K562 (cell line): ENCODE data around the gene FRAT1. TPM values are rescaled to one million over a fixed set of nuclear protein-coding genes. Genes with fewer than 3 reads are reported as not detected.

Experiments used
- ATAC-seq: fragments of 200-7000 bp; cut with Tn5 transposase; 3 replicates; pipeline ENCODE4 v1.9.1; 2020; ENCODE audit warnings: moderate library complexity
- BruUV-seq: library from RNA; stranded (reverse); fragments of 400-500 nt; replicated peaks from 2 replicates; lab custom pipeline; 2021; lab: Mats Ljungman, UMichigan
- CTCF ChIA-PET: fragments of 300-600 bp; formaldehyde crosslinking; extraction: SDS; loops from one replicate; lab custom pipeline; 2021; ENCODE audit warnings: low intra/inter-chr PET ratio; lab: Yijun Ruan, JAX
- POLR2A ChIA-PET: fragments of 300-600, 350-650 bp; sonication (Branson Sonifier 250); formaldehyde crosslinking; extraction: SDS; loops from one replicate; lab custom pipeline; 2021; ENCODE audit warnings: antibody characterized with exemption, inconsistent platforms; lab: Yijun Ruan, JAX
- DNase-seq, 4 experiments: peaks; one replicate each; pipeline versions ENCODE4 v3.0.0 to v3.0.0-alpha.2; 2011 to 2018; ENCODE audit warnings: low spot score in 3 of 4, mixed read lengths in 3 of 4; ENCODE audit errors: extremely low read depth in 1 of 4
- FAIRE-seq: peaks from 2 replicates; lab custom pipeline; 2011; peaks lifted over from hg19 to GRCh38; lab: Jason Lieb, UNC
- H2AFZ ChIP-seq: 2 replicates; pipeline ENCODE4 v1.6.0; 2011; ENCODE audit warnings: low read depth, low read length, control low read depth, inconsistent platforms
- H3K27ac ChIP-seq: fragments of 200-600 bp; 3 replicates; pipeline ENCODE4 v1.8.0; 2011; ENCODE audit warnings: low read depth, mild to moderate bottlenecking, control low read depth, inconsistent platforms, low read length, moderate library complexity, mixed read lengths; ENCODE audit errors: extremely low read depth
- H3K27me3 ChIP-seq, 2 experiments: fragments of 300-600 bp in 1 of 2; 2 replicates in 1 of 2; 3 replicates in 1 of 2; pipeline versions ENCODE4 v1.6.0 to v1.8.0; 2011; ENCODE audit warnings: inconsistent platforms in 2 of 2, low read length in 2 of 2, mild to moderate bottlenecking in 1 of 2, mixed read lengths in 1 of 2, moderate library complexity in 1 of 2; ENCODE audit not compliant: control insufficient read depth in 2 of 2, insufficient read depth in 2 of 2
- H3K36me3 ChIP-seq: fragments of 300-600 bp; 3 replicates; pipeline ENCODE4 v1.8.0; 2011; ENCODE audit warnings: mild to moderate bottlenecking, low read length, inconsistent platforms; ENCODE audit not compliant: control insufficient read depth, insufficient read depth
- H3K4me1 ChIP-seq, 2 experiments: fragments of 200-600 bp in 1 of 2; replicated peaks in 1 of 2; 2 replicates in 1 of 2; 3 replicates in 1 of 2; pipeline versions ENCODE4 v1.5.1 to v1.8.0; 2011; ENCODE audit warnings: inconsistent platforms in 2 of 2, low read length in 2 of 2, mild to moderate bottlenecking in 1 of 2, mixed read lengths in 1 of 2, moderate library complexity in 1 of 2; ENCODE audit not compliant: control insufficient read depth in 2 of 2, insufficient read depth in 2 of 2
- H3K4me2 ChIP-seq: 2 replicates; pipeline ENCODE4 v1.6.1; 2011; ENCODE audit warnings: low read length, control low read depth, inconsistent platforms, mixed read lengths; ENCODE audit not compliant: insufficient read depth
- H3K4me3 ChIP-seq: fragments of 200-600 bp; sonication (generic), shearing (Covaris generic); 2 replicates; pipeline ENCODE4 v1.5.1; 2016; ENCODE audit warnings: control low read depth, inconsistent platforms
- H3K79me2 ChIP-seq: fragments of 200-600 bp; 3 replicates; pipeline ENCODE4 v1.8.0; 2011; ENCODE audit warnings: low read length, inconsistent platforms; ENCODE audit not compliant: control insufficient read depth, insufficient read depth
- H3K9ac ChIP-seq, 2 experiments: 2 replicates each; pipeline versions ENCODE4 v1.6.0 to v1.6.1; 2011; ENCODE audit warnings: low read depth in 2 of 2, low read length in 2 of 2, control low read depth in 1 of 2, inconsistent platforms in 1 of 2, mild to moderate bottlenecking in 1 of 2, mixed read lengths in 1 of 2; ENCODE audit not compliant: insufficient read depth in 1 of 2
- H3K9me1 ChIP-seq: one replicate; pipeline ENCODE4 v1.6.0; 2011; ENCODE audit warnings: inconsistent platforms, mild to moderate bottlenecking, low read length, moderate library complexity; ENCODE audit not compliant: control insufficient read depth, insufficient read depth
- H3K9me3 ChIP-seq: replicated peaks from 2 replicates; pipeline ENCODE4 v1.5.1; 2011; ENCODE audit warnings: low read depth, low read length, inconsistent platforms; ENCODE audit not compliant: control insufficient read depth, insufficient read depth
- H4K20me1 ChIP-seq: replicated peaks from 2 replicates; pipeline ENCODE4 v1.6.1; 2011; ENCODE audit warnings: low read length, inconsistent platforms, mixed read lengths; ENCODE audit not compliant: control insufficient read depth, insufficient read depth
- BCLAF1 ChIP-seq, 2 experiments: fragments of 450-650 bp in 1 of 2; IDR thresholded peaks; 2 replicates each; pipeline ENCODE4 v1.6.1; 2011 to 2017; ENCODE audit warnings: low read depth in 2 of 2, antibody characterized with exemption in 1 of 2, borderline replicate concordance in 1 of 2, low read length in 1 of 2, mild to moderate bottlenecking in 1 of 2, mixed read lengths in 1 of 2; ENCODE audit not compliant: control insufficient read depth in 1 of 2
- CBFA2T3 ChIP-seq: fragments of 450-650 bp; IDR thresholded peaks from 2 replicates; pipeline ENCODE4 v1.6.1; 2017
- DPF2 ChIP-seq: fragments of 450-650 bp; IDR thresholded peaks from 2 replicates; pipeline ENCODE4 v1.6.1; 2016
- EGR1 ChIP-seq: fragments of 450-650 bp; conservative IDR thresholded peaks from 2 replicates; pipeline ENCODE4 v1.6.1; 2017; ENCODE audit warnings: mild to moderate bottlenecking
- HIVEP1 ChIP-seq: fragments of 250-450 bp; sonication (Bioruptor Pico); IDR thresholded peaks from 2 replicates; pipeline ENCODE4 v1.4.0; 2020; ENCODE audit warnings: mild to moderate bottlenecking
- MITF ChIP-seq: IDR thresholded peaks from 2 replicates; pipeline ENCODE4 v1.6.1; 2014; ENCODE audit warnings: antibody characterized with exemption
- NCOR1 ChIP-seq: fragments of 450-650 bp; IDR thresholded peaks from 2 replicates; pipeline ENCODE4 v1.6.1; 2016; ENCODE audit warnings: mild to moderate bottlenecking, moderate library complexity
- NR1H2 ChIP-seq: sonication (generic); formaldehyde crosslinking; IDR thresholded peaks from 2 replicates; pipeline ENCODE4 v1.4.0; 2020; ENCODE audit warnings: mild to moderate bottlenecking, missing genetic modification reagents
- YY1 ChIP-seq, 3 experiments: IDR thresholded peaks; 2 replicates each; pipeline ENCODE4 v1.6.1; 2011; ENCODE audit warnings: low read length in 2 of 3, mild to moderate bottlenecking in 2 of 3, moderate library complexity in 2 of 3, borderline replicate concordance in 1 of 3, control low read depth in 1 of 3, low read depth in 1 of 3; ENCODE audit not compliant: insufficient read depth in 3 of 3, insufficient replicate concordance in 2 of 3, control insufficient read depth in 1 of 3, insufficient read length in 1 of 3; ENCODE audit errors: extremely low read depth in 1 of 3
- WGBS: fragments of 100-300 bp; shearing (Covaris generic); methylation state at CpG from one replicate; pipeline ENCODE4 v1.1.6; 2016; ENCODE audit warnings: low coverage, mixed read lengths; ENCODE audit not compliant: insufficient coverage; ENCODE audit errors: missing lambda C conversion rate; 5-methylcytosine and 5-hydroxymethylcytosine counted together
- in situ Hi-C: fragments of 300-500 bp; cut with MboI; formaldehyde crosslinking; loops from 4 replicates; pipeline ENCODE4 v1.15.0; 2018; ENCODE audit warnings: inconsistent platforms, mixed read lengths
- intact Hi-C: fragments of 100-400 bp; cut with micrococcal nuclease; formaldehyde crosslinking; loops from 2 replicates; pipeline ENCODE4 v1.14.2; 2022
- polyA plus RNA-seq, 8 experiments: library from polyadenylated mRNA; depleted of rRNA in 4 of 8; stranded (reverse) in 5 of 8; unstranded in 3 of 8; fragments of >200 nt; fragmentation: Nextera tagmentation in 2 of 8; fragmentation: Illumina TruSeq in 1 of 8; extraction: Ambion mirVana in 2 of 8; extraction: Trizol in 1 of 8; gene quantifications; 2 replicates each; pipeline versions ENCODE4 v1.2.1 to v1.2.3, GENCODE V29; 2011 to 2014; ENCODE audit warnings: inconsistent platforms in 1 of 8, missing spikeins in 1 of 8
- total RNA-seq, 7 experiments: library from RNA; depleted of rRNA in 6 of 7; stranded (reverse); fragments of >200 nt in 6 of 7; fragmentation: Illumina TruSeq in 2 of 7; extraction: Trizol in 2 of 7; gene quantifications; 2 replicates each; pipeline versions ENCODE4 v1.2.1 to v1.2.3, GENCODE V29; 2011 to 2021; ENCODE audit warnings: low replicate concordance in 1 of 7

FRAT1 gene
- total and polyA plus RNA-seq, 9 of the 15 experiments (the other 6 are each of a cell fraction or from before 2014, with no cell fraction given): 0.11 to 4.6 (median 1.4) TPM

GRCh38 chr10:97311111-97311626, 7.9 kb upstream of the FRAT1 start:
- Histone ChIP-seq H3K27me3 (no peaks in the 10 kb centered on the region), H3K4me2 (no peak overlapping the region), H3K9me3 (no peaks in the 10 kb centered on the region), H3K4me3 (no peak overlapping the region), H3K9ac (no peak overlapping the region), H2AFZ (no peak overlapping the region), H3K79me2 (no peaks in the 10 kb centered on the region), H3K27ac (no peak overlapping the region)
- in situ Hi-C loops (no loop called here), intact Hi-C loops (no loop called here)
- DNase-seq: no peak
- BruUV-seq: no TSS peak
- ChIA-PET CTCF (no interaction called here), POLR2A (interaction anchor here (0.6 to 0.9 kb wide), 3 partner anchors 8 to 15 kb away, joined by 3 to 4 read pairs (median 3); no protein-coding TSS in a partner anchor)
- TF ChIP-seq NCOR1: no peak
- peak in 1 of 3 experiments; percentile 36 for TF ChIP-seq YY1 (IDR thresholded peaks at IDR 0.05; ENCODE audit: borderline replicate concordance in 1 of 3, control insufficient read depth in 1 of 3, extremely low read depth in 1 of 3, insufficient read depth in 3 of 3, insufficient read length in 1 of 3, insufficient replicate concordance in 2 of 3, low read depth in 1 of 3, low read length in 2 of 3)
- TF ChIP-seq, all 486 proteins: peak for 1
- no peaks in the 10 kb centered on the region for H3K36me3 ChIP-seq
- peaks cover 7 to 9% of the 10 kb centered on the region in 2 experiments; a peak in 3 of 5 replicates for H3K4me1 ChIP-seq
- ATAC-seq (no peak), FAIRE-seq (no peak)
- WGBS: 90% methylated on average over 2 of the region's 4 CpGs
- H4K20me1 ChIP-seq: no peaks in the 10 kb centered on the region
- H3K9me1 ChIP-seq: no peaks in the 10 kb centered on the region

- in situ Hi-C loops: no loop called here
- peak; percentile 92 for FAIRE-seq
- TF ChIP-seq NR1H2 (CRISPR knock-in tag) (no peak), HIVEP1 (CRISPR knock-in tag) (no peak), CBFA2T3 (peak; percentile 88), BCLAF1 (IDR thresholded peaks at IDR 0.05; ENCODE audit: borderline replicate concordance in 1 of 2, control insufficient read depth in 1 of 2, low read depth in 2 of 2, low read length in 1 of 2) (0 out of 4 replicates have a peak, but pooled peaks of 1 of the 2 experiments have one; percentile 45), DPF2 (peak; percentile 53; the same call in 1 of the 2 replicates), EGR1 (0 out of 2 replicates have a peak, but pooled peaks have one; percentile 22), MITF (no peak)
Observed at GRCh38 chr10:97312897-97313296, 6.2 kb upstream of the FRAT1 start.

More at GRCh38 chr10:97312897-97313296, 6.2 kb upstream of the FRAT1 start:
- Histone ChIP-seq H4K20me1 (no peaks in the 10 kb centered on the region), H3K4me2 (no peak overlapping the region; the same call in 1 of the 2 replicates), H3K4me3 (no peak overlapping the region), H3K9me3 (no peaks in the 10 kb centered on the region), H2AFZ (peak overlapping the region; percentile 74; the same call in 1 of the 2 replicates), H3K9me1 (no peaks in the 10 kb centered on the region), H3K36me3 (no peaks in the 10 kb centered on the region), H3K27me3 (no peaks in the 10 kb centered on the region), H3K9ac (no peak overlapping the region; a peak in 1 of 4 replicates), H3K27ac (peak overlapping the region; percentile 63; the same call in 1 of the 3 replicates), H3K79me2 (no peaks in the 10 kb centered on the region), H3K4me1 (peaks cover 4 to 12% of the 10 kb centered on the region in 2 experiments; a peak in 3 of 5 replicates)
- CTCF ChIA-PET: no interaction called here
- BruUV-seq: no TSS peak
- ATAC-seq (peak; percentile 85), DNase-seq (peak; percentile 25 to 80 (median 54))
- POLR2A ChIA-PET: interaction anchor here (1.1 to 1.4 kb wide), 2 partner anchors 14 to 21 kb away, joined by 3 to 5 read pairs; partner anchors contain the start of gene ARHGAP19
- intact Hi-C loops: no loop called here
- 19% methylated on average over 5 of the region's 6 CpGs for WGBS
